Thyroid gland (tissue), 4 donors: ENCODE results near the gene VSX1.

Experiments used
- CTCF ChIP-seq, 6 experiments: fragments of 200-600 bp in 3 of 6; fragments of 450-650 bp in 3 of 6; sonication (generic) in 3 of 6; IDR thresholded peaks; one replicate each; pipeline ENCODE4 v1.5.1; 2016 to 2019; ENCODE audit warnings: antibody characterized with exemption in 6 of 6, mild to moderate bottlenecking in 2 of 6, inconsistent platforms in 1 of 6, moderate library complexity in 1 of 6
- POLR2A ChIP-seq, 2 donors: fragments of 450-650 bp; IDR thresholded peaks; one replicate each; pipeline ENCODE4 v1.6.1; 2017; ENCODE audit warnings: antibody characterized with exemption in 2 of 2, mild to moderate bottlenecking in 2 of 2, moderate library complexity in 1 of 2

- TF ChIP-seq CTCF (IDR thresholded peaks at IDR 0.05) = no peak
- TF ChIP-seq POLR2A (IDR thresholded peaks at IDR 0.05) = no peak
These were observed 9.6 kb downstream of the VSX1 start for GRCh38 chr20:25072226-25072811.
